Upper lobe of right lung (tissue), 1 donor: Measurements from ENCODE around the gene SLC37A2. TPM values are rescaled to one million over a fixed set of nuclear protein-coding genes. Genes with fewer than 3 reads are reported as not detected.
"Not testable (repeated sequence)": the region's sequence is repeated elsewhere in the genome, so short reads cannot be mapped to it uniquely, and the experiment has no call there.

Experiments used
- ATAC-seq: fragments of 200-7000 bp; cut with Tn5 transposase; one replicate; pipeline ENCODE4 v1.9.1; 2020; ENCODE audit warnings: mild to moderate bottlenecking, moderate library complexity
- DNase-seq: peaks from one replicate; pipeline ENCODE4 v3.0.0-alpha.2; 2020
- H3K27ac ChIP-seq: fragments of 200-600 bp; one replicate; pipeline ENCODE4 v1.8.0; 2022
- H3K27me3 ChIP-seq: fragments of 200-600 bp; one replicate; pipeline ENCODE4 v1.8.0; 2022; ENCODE audit warnings: mild to moderate bottlenecking
- H3K36me3 ChIP-seq: fragments of 200-600 bp; one replicate; pipeline ENCODE4 v1.8.0; 2022
- H3K4me1 ChIP-seq: fragments of 200-600 bp; one replicate; pipeline ENCODE4 v1.8.0; 2022
- H3K4me3 ChIP-seq: fragments of 200-600 bp; one replicate; pipeline ENCODE4 v1.8.0; 2022; ENCODE audit warnings: mild to moderate bottlenecking
- H3K9me3 ChIP-seq: fragments of 200-600 bp; one replicate; pipeline ENCODE4 v1.8.0; 2022
- intact Hi-C: fragments of 100-400 bp; cut with DNase I; formaldehyde crosslinking; loops from one replicate; pipeline ENCODE4 v1.11.0; 2022
- total RNA-seq: library from RNA; stranded (reverse); fragmentation: NEBNext Ultra II Directional; extraction: Animal tissue kit (Norgen Biotek cat#: 25700); gene quantifications from one replicate; pipeline ENCODE4 v1.2.1, GENCODE V29; 2021
- TF ChIP-seq, protein P1 (sequence below): fragments of 200-600 bp; IDR thresholded peaks from one replicate; pipeline ENCODE4 v1.8.0; 2022; ENCODE audit warnings: antibody characterized with exemption
- donor health status: DM: no; HTN: yes; CAD: no; lungs with severe emphysema.

The SLC37A2 gene
- total RNA-seq, 1 donor from 2014 or later = 25.1 TPM

DNA sequence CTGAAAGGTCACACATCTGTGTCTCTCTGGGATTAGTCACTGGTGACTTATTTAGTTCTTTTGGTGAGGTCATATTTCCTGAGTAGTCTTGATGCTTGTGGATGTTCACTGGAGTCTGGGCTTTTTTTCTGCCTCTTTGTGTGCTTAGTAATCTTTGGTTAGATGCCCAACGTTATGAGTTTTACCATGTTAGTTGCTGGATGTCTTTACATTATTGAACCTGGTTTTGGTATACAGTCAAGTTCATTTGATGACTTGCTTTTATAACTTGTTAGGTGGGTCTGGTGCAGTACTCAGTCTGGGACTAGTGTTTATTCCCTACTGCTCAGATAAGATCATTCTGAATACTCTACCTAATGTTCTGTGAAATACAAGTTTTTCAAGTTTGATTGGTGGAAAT is 26.2 kb upstream of the SLC37A2 start:
- no peak for ATAC-seq

DNA sequence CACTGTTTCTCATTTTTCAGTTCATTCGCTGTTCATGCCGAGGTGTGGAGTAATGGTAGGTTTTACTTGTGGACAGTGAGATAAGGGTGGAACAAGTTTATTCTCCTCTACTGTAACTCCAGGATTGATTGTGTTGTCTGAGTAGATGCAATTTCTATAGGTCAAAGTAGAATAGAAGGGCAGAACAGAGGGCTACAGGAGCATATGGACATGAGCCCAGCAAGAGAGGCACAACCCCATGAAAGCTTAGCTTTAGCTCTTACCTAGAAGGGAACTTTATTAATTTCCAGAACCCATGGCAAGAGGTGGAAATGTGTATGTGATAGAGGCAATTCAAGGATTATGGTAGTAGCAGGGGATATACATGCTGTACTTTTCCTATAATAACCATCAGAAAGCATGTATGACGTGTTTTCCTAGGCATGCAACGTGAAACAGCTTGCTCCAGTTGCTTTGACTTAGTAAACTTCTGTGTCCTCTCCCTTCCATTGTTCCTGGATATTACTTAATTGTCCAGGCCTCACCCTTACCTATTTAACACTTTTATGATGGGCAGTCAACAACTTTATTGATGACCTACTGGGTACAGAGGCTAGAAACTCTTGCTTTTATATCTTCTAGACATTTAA is 13.8 kb upstream of the SLC37A2 start:
- TF ChIP-seq, protein P1, sequence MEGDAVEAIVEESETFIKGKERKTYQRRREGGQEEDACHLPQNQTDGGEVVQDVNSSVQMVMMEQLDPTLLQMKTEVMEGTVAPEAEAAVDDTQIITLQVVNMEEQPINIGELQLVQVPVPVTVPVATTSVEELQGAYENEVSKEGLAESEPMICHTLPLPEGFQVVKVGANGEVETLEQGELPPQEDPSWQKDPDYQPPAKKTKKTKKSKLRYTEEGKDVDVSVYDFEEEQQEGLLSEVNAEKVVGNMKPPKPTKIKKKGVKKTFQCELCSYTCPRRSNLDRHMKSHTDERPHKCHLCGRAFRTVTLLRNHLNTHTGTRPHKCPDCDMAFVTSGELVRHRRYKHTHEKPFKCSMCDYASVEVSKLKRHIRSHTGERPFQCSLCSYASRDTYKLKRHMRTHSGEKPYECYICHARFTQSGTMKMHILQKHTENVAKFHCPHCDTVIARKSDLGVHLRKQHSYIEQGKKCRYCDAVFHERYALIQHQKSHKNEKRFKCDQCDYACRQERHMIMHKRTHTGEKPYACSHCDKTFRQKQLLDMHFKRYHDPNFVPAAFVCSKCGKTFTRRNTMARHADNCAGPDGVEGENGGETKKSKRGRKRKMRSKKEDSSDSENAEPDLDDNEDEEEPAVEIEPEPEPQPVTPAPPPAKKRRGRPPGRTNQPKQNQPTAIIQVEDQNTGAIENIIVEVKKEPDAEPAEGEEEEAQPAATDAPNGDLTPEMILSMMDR = no peak
- ATAC-seq (no peak), DNase-seq (no peak)
- no peak overlapping the region for H3K27ac ChIP-seq
- no peaks in the 10 kb centered on the region for H3K4me1 ChIP-seq
- no peaks in the 10 kb centered on the region for H3K27me3 ChIP-seq
- no peaks in the 10 kb centered on the region for H3K9me3 ChIP-seq
- intact Hi-C loops = no loop called here
- no peaks in the 10 kb centered on the region for H3K36me3 ChIP-seq
- no peak overlapping the region for H3K4me3 ChIP-seq

More for the DNA sequence above, 26.2 kb upstream of the SLC37A2 start:
- DNase-seq = no peak
- Histone ChIP-seq H3K9me3 (no peaks in the 10 kb centered on the region), H3K4me3 (no peak overlapping the region), H3K27me3 (no peaks in the 10 kb centered on the region), H3K36me3 (no peaks in the 10 kb centered on the region), H3K4me1 (no peaks in the 10 kb centered on the region), H3K27ac (no peak overlapping the region)
- TF ChIP-seq, protein P1 = no peak
- intact Hi-C loops = no loop called here

DNA sequence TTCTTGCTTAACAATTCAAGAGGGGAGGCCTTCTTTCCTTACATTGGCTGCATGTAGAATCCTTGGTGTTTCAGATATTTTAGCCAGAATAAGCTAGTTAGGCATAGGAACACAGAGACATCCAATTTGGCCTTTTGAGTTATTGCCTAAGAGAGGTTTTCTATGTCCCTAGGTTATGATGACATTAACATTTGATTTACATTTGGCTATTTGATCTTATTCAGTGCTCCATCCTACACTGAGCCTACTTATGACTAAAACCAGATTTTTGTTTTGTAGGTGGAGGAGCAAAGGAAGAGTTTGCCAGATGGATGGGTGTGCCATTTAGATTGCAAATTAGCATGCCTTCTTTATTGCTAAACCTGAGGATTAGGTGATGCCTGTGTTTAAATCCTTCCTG is 11.1 kb upstream of the SLC37A2 start:
- Histone ChIP-seq H3K4me1 (no peaks in the 10 kb centered on the region), H3K27me3 (no peaks in the 10 kb centered on the region), H3K27ac (no peak overlapping the region), H3K4me3 (no peak overlapping the region), H3K36me3 (no peaks in the 10 kb centered on the region), H3K9me3 (no peaks in the 10 kb centered on the region)
- DNase-seq (no peak), ATAC-seq (no peak)
- intact Hi-C loops = no loop called here
- TF ChIP-seq, protein P1 = no peak

DNA sequence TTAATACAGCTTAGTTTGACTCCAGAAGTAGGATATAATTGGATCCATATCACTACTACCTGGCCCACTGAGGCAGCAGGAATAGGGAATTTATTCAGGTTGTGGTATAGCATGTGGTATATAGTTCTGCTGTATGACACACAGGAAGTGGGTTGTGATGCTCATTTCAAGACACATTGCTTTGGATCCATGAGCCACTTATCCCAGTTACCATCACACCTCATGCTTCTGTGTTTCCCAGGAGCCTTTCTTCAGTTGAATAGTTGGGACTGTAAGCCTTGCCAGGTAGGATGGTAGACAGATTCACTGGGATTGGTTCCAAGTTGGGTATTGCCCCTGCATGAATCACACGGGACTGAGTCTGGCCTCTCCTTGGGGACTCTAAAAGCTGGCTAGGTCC is 9.9 kb upstream of the SLC37A2 start:
- ATAC-seq (no peak), DNase-seq (no peak)
- TF ChIP-seq, protein P1 = no peak
- Histone ChIP-seq H3K27ac (no peak overlapping the region), H3K27me3 (no peaks in the 10 kb centered on the region), H3K4me1 (no peaks in the 10 kb centered on the region), H3K9me3 (no peaks in the 10 kb centered on the region), H3K36me3 (no peaks in the 10 kb centered on the region), H3K4me3 (no peak overlapping the region)
- intact Hi-C loops = no loop called here

DNA sequence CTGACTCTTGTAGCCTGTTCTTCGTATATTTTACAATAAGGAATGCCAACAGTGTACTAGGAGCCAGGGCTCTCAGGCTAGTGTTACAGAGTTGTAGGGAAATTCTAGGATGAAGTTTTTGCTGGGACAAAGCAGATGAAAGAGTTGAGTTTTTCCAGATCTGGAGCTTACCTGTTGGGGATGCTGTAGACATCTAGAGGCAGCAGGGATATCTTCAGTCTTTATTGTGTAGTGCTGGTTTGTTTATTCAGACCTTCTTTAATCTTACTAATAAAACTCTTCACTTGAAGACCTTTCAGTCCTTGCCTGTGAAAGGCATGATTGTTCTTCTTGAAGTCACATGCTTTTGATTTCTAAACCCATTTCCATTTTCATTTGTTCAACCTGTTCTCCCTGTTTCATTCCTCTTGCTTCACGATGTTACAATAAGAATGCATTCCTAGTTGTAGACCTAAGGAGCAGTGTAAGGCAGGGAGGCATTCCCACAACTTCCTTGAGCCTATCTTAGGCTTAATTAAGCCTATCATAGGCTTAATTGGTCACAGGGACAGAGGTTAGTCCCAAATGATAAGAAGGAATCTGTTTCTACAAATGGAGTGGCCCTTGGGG is 7.9 kb upstream of the SLC37A2 start:
- Histone ChIP-seq H3K27me3 (no peaks in the 10 kb centered on the region), H3K4me3 (no peak overlapping the region), H3K27ac (no peak overlapping the region), H3K4me1 (no peaks in the 10 kb centered on the region), H3K36me3 (no peaks in the 10 kb centered on the region), H3K9me3 (no peaks in the 10 kb centered on the region)
- TF ChIP-seq, protein P1 = no peak
- ATAC-seq (no peak), DNase-seq (no peak)
- intact Hi-C loops = no loop called here

DNA sequence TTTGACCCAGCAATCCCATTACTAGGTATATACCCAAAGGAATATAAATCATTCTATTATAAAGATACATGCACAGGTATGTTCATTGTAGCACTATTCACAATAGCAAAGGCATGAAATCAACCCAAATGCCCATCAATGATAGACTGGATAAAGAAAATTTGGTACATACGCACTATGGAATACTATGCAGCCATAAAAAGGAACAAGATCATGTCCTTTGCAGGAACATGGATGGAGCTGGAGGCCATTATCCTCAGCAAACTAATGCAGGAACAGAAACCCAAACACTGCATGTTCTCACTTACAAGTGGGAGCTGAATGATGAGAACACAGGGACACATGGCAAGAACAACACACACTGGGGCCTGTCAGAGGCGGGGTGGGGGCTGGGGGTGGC is 7.0 kb upstream of the SLC37A2 start:
- H3K27me3 ChIP-seq, intact Hi-C loops, H3K4me3 ChIP-seq, H3K36me3 ChIP-seq, H3K4me1 ChIP-seq, H3K27ac ChIP-seq, H3K9me3 ChIP-seq, DNase-seq, ATAC-seq: not testable (repeated sequence)
